ENCODE data around the gene OR8A1. TPM values are rescaled to one million over a fixed set of nuclear protein-coding genes. Genes with fewer than 3 reads are reported as not detected.
A peak's percentile ranks its signal among the peaks of the same experiment; 100 is the strongest.

OR8A1 gene
- not detected for total RNA-seq

- ATAC-seq (no peak), DNase-seq (ENCODE audit: low spot score) (no peak)
- Mint-ChIP-seq H3K9me3 (no peaks in the 10 kb centered on the region), H3K27ac (no peak within 1 kb of the TSS), H3K27me3 (peaks cover 18 to 42% of the 10 kb centered on the region in 2 donors), H3K4me1 (ENCODE audit: low read depth in 2 of 2) (no peaks in the 10 kb centered on the region), H3K36me3 (no peaks in the 10 kb centered on the region), H3K4me3 (no peak within 1 kb of the TSS)
These were observed at the start of gene OR8A1 for GRCh38 chr11:124569697-124570096. Gene OR8A1 (plus strand): TSS chr11:124569997. CDS start chr11:124570120, 123 bp downstream.

GRCh38 chr11:124520550-124520854 is 49.3 kb upstream of the OR8A1 start:
- no peak for ATAC-seq
- Mint-ChIP-seq H3K4me1 (ENCODE audit: low read depth in 2 of 2) (peaks cover 0 to 8% of the 10 kb centered on the region in 2 donors), H3K27me3 (peaks cover 11 to 29% of the 10 kb centered on the region in 2 donors), H3K36me3 (no peaks in the 10 kb centered on the region), H3K4me3 (no peak overlapping the region), H3K9me3 (peaks cover 2% of the 10 kb centered on the region), H3K27ac (no peak overlapping the region)
- DNase-seq (ENCODE audit: low spot score): no peak

- ATAC-seq (peak in 1 of 2 donors; percentile 20), DNase-seq (ENCODE audit: low spot score) (no peak)
- peaks cover 2% of the 10 kb centered on the region for H3K9me3 Mint-ChIP-seq
- H3K4me1 Mint-ChIP-seq (ENCODE audit: low read depth in 2 of 2): no peaks in the 10 kb centered on the region
- H3K4me3 Mint-ChIP-seq: no peak overlapping the region
- peaks cover 8 to 24% of the 10 kb centered on the region in 2 donors for H3K27me3 Mint-ChIP-seq
- H3K27ac Mint-ChIP-seq: no peak overlapping the region
- peaks cover 8% of the 10 kb centered on the region for H3K36me3 Mint-ChIP-seq
These were observed 36.2 kb upstream of the OR8A1 start for GRCh38 chr11:124533626-124534025.

- H3K27me3 Mint-ChIP-seq: peaks cover 11 to 24% of the 10 kb centered on the region in 2 donors
- no peak overlapping the region for H3K27ac Mint-ChIP-seq
- no peak overlapping the region for H3K4me3 Mint-ChIP-seq
- no peaks in the 10 kb centered on the region for H3K4me1 Mint-ChIP-seq (ENCODE audit: low read depth in 2 of 2)
- peaks cover 2% of the 10 kb centered on the region for H3K9me3 Mint-ChIP-seq
- peaks cover 4% of the 10 kb centered on the region for H3K36me3 Mint-ChIP-seq
- ATAC-seq (peak in 1 of 2 donors; percentile 20), DNase-seq (ENCODE audit: low spot score) (no peak)
These were observed 35.7 kb upstream of the OR8A1 start for GRCh38 chr11:124534051-124534450.

DNA sequence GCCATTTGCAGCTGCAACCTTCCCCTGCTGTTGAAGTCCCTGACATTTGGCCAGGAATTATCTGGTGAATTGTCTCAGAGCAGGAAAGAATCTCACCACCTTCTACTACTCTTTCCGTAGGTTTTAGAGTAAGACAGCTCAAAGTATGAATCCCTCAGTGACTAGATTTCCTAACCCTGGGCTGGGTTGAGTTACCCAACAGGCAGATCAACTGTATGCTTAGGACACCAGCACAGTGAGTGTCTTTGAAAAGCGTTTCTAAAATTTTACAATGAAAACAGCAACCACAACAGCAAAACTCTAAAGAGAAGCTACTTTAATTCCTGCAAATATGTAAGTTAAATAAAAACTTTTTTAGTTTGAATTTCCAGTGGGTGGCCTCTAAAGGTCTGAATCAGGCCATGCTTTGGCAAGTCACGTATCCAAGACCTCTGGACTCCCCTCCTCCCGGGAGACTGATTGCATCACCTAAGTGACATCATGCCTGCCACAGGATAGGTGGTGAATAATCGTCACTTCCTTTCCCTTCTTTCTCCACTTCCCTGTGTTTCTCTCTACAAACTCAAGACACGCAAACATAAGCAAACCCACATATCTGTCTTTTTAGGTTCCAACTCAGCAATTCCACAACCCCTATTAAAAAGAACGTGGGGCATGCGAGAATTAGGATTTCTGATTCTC is 34.1 kb upstream of the OR8A1 start:
- no peak for ATAC-seq
- no peak for DNase-seq (ENCODE audit: low spot score)
- Mint-ChIP-seq H3K27me3 (peaks cover 12 to 29% of the 10 kb centered on the region in 2 donors), H3K27ac (no peak overlapping the region), H3K9me3 (peaks cover 2% of the 10 kb centered on the region), H3K4me3 (no peak overlapping the region), H3K36me3 (no peaks in the 10 kb centered on the region), H3K4me1 (ENCODE audit: low read depth in 2 of 2) (no peaks in the 10 kb centered on the region)

DNA sequence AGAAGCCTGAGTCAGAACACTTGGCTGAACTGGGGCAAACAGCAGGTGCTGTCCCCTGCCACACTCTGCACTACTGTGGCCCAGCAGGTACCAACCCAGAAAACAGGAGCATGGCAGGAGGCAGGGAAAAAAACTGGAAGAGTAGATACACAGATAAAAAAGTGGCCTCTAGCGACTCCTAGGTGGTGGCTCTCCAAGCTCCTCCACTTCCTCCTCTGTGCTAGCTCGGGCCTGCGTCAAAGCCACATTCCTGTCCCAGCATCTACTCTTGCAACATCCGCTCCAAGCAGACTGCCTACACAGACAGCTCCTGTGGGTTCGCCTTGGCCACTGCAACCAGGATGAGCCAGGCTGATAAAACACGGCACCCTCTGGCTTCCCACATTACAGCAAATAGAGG is 33.3 kb upstream of the OR8A1 start:
- Mint-ChIP-seq H3K27me3 (peaks cover 15 to 36% of the 10 kb centered on the region in 2 donors), H3K9me3 (peaks cover 2% of the 10 kb centered on the region), H3K27ac (no peak overlapping the region), H3K4me3 (no peak overlapping the region), H3K36me3 (no peaks in the 10 kb centered on the region), H3K4me1 (ENCODE audit: low read depth in 2 of 2) (no peaks in the 10 kb centered on the region)
- ATAC-seq (no peak), DNase-seq (ENCODE audit: low spot score) (no peak)

GRCh38 chr11:124538019-124538418 is 31.8 kb upstream of the OR8A1 start:
- no peak overlapping the region for H3K4me3 Mint-ChIP-seq
- no peaks in the 10 kb centered on the region for H3K4me1 Mint-ChIP-seq (ENCODE audit: low read depth in 2 of 2)
- ATAC-seq: no peak

GRCh38 chr11:124541204-124541603 is 28.6 kb upstream of the OR8A1 start:
- DNase-seq (ENCODE audit: low spot score): no peak
- H3K27me3 Mint-ChIP-seq: peaks cover 25 to 53% of the 10 kb centered on the region in 2 donors
- H3K4me1 Mint-ChIP-seq (ENCODE audit: low read depth in 2 of 2): no peaks in the 10 kb centered on the region
- ATAC-seq: no peak
- peaks cover 4% of the 10 kb centered on the region for H3K36me3 Mint-ChIP-seq
- no peak overlapping the region for H3K4me3 Mint-ChIP-seq
- no peak overlapping the region for H3K27ac Mint-ChIP-seq
- H3K9me3 Mint-ChIP-seq: peaks cover 6% of the 10 kb centered on the region

More at GRCh38 chr11:124538019-124538418, 31.8 kb upstream of the OR8A1 start:
- Mint-ChIP-seq H3K9me3 (peaks cover 4% of the 10 kb centered on the region), H3K27ac (no peak overlapping the region), H3K27me3 (peaks cover 15 to 40% of the 10 kb centered on the region in 2 donors), H3K36me3 (peaks cover 1% of the 10 kb centered on the region)
- DNase-seq (ENCODE audit: low spot score): no peak

DNA sequence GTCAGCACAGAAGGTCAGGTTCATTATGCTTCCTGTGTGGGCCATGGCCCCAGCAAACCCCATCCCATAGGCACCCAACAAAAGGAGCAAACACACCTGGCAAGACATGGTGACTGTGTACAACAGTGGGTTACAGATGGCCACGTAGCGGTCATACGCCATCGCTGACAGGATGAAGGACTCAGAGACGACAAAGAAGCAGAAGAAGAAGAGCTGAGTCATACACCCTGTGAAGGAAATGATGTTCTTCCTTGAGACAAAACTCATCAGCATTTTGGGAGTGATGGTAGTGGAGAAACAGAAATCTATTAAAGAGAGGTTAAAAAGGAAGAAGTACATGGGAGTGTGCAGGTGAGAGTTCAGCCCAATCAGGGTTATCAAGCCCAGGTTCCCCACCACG is 26.7 kb upstream of the OR8A1 start:
- no peaks in the 10 kb centered on the region for H3K4me1 Mint-ChIP-seq (ENCODE audit: low read depth in 2 of 2)
- no peak overlapping the region for H3K27ac Mint-ChIP-seq
- H3K36me3 Mint-ChIP-seq: peaks cover 4% of the 10 kb centered on the region
- peak in 1 of 2 donors; percentile 24 for ATAC-seq
- H3K9me3 Mint-ChIP-seq: peaks cover 6% of the 10 kb centered on the region
- H3K4me3 Mint-ChIP-seq: no peak overlapping the region
- H3K27me3 Mint-ChIP-seq: peaks cover 23 to 62% of the 10 kb centered on the region in 2 donors
- DNase-seq (ENCODE audit: low spot score): no peak

- ATAC-seq: no peak
- Mint-ChIP-seq H3K9me3 (peaks cover 6% of the 10 kb centered on the region), H3K4me3 (no peak within 1 kb of the TSS), H3K27ac (no peak within 1 kb of the TSS), H3K36me3 (peaks cover 4% of the 10 kb centered on the region), H3K4me1 (ENCODE audit: low read depth in 2 of 2) (no peaks in the 10 kb centered on the region), H3K27me3 (peaks cover 23 to 64% of the 10 kb centered on the region in 2 donors)
- no peak for DNase-seq (ENCODE audit: low spot score)
These were observed 26.2 kb upstream of the OR8A1 start, which contains the start of gene OR8B12 for GRCh38 chr11:124543554-124543953. Gene OR8B12 (minus strand): TSS chr11:124543654. CDS start chr11:124543654, 0 bp downstream.

DNA sequence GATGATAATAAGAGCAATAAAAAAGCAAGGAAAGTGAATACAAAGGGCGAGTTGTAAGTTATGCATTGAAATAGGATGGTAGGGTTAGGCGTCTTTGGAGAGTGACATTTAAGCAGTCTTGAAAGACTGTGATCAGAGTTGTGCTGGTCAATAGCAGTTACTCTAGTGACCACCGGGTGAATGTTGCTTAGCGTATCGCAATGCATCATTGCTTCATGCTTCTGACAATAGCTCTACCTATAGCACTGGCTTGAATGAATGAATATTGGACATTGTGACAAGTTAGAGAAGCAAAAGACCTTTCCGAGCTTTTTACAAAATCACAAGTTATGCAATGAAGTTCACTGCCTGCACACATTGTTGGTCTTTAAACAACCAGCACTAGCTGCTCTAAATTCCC is 18.6 kb upstream of the OR8A1 start:
- DNase-seq (ENCODE audit: low spot score) (no peak), ATAC-seq (no peak)
- peaks cover 2 to 24% of the 10 kb centered on the region in 2 donors for H3K27me3 Mint-ChIP-seq
- H3K4me3 Mint-ChIP-seq: no peak overlapping the region
- no peak overlapping the region for H3K27ac Mint-ChIP-seq
- no peaks in the 10 kb centered on the region for H3K36me3 Mint-ChIP-seq
- H3K4me1 Mint-ChIP-seq (ENCODE audit: low read depth in 2 of 2): no peaks in the 10 kb centered on the region
- H3K9me3 Mint-ChIP-seq: peaks cover 2% of the 10 kb centered on the region

DNA sequence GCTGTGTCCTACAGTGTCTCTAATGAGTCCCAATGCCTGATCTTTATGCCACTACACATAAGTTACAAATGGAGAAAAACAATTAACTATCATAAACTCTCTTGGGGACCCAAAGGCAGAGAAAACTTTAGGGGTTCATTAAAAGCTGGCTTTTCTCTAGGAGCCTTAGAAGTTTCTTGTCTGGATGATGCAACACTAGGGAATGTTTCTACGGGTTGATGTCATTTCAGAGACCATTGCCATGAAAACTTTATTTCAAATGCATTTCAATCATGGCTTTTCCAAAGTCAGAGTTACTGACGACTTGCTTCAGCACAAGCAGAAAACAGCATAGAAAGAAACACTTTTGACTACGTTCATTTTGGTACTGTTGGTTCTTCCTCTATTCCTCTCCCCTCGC is 17.8 kb upstream of the OR8A1 start:
- Mint-ChIP-seq H3K27ac (no peak overlapping the region), H3K4me3 (no peak overlapping the region), H3K9me3 (peaks cover 2% of the 10 kb centered on the region), H3K36me3 (no peaks in the 10 kb centered on the region), H3K27me3 (peaks cover 6 to 23% of the 10 kb centered on the region in 2 donors), H3K4me1 (ENCODE audit: low read depth in 2 of 2) (no peaks in the 10 kb centered on the region)
- ATAC-seq (no peak), DNase-seq (ENCODE audit: low spot score) (no peak)

DNA sequence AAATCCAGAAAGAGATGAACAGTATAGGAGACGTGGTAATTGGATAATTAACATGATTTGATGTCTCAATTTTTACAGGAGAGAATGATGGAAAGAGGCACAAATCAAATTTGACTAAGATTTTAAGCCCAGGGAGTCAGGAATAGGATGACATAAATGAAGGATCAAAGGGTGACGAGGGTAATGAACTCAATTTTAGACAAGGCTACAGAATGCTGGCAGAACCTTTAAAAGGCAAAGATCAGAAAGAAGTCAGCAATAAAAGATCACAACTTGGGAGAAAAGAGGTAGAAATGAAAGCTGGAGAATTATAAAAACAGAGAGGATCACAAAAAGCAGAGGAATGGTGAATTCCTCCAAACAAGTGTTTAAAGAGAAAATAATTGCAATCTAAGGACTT is 13.0 kb upstream of the OR8A1 start:
- Mint-ChIP-seq H3K36me3 (no peaks in the 10 kb centered on the region), H3K27ac (no peak overlapping the region), H3K27me3 (peaks cover 9% of the 10 kb centered on the region in 2 donors), H3K4me1 (ENCODE audit: low read depth in 2 of 2) (no peaks in the 10 kb centered on the region), H3K9me3 (peaks cover 2% of the 10 kb centered on the region), H3K4me3 (no peak overlapping the region)
- DNase-seq (ENCODE audit: low spot score) (no peak), ATAC-seq (no peak)

DNA sequence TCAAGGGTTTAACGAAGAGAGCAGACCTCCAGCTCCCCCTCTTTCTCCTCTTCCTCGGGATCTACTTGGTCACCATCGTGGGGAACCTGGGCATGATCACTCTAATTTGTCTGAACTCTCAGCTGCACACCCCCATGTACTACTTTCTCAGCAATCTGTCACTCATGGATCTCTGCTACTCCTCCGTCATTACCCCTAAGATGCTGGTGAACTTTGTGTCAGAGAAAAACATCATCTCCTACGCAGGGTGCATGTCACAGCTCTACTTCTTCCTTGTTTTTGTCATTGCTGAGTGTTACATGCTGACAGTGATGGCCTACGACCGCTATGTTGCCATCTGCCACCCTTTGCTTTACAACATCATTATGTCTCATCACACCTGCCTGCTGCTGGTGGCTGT is 363 bp downstream of the OR8A1 start:
- Mint-ChIP-seq H3K4me1 (ENCODE audit: low read depth in 2 of 2) (no peaks in the 10 kb centered on the region), H3K4me3 (no peak overlapping the region), H3K36me3 (no peaks in the 10 kb centered on the region), H3K9me3 (no peaks in the 10 kb centered on the region), H3K27ac (no peak overlapping the region), H3K27me3 (peaks cover 18 to 46% of the 10 kb centered on the region in 2 donors)
- ATAC-seq: peak in 1 of 2 donors; percentile 24
- DNase-seq (ENCODE audit: low spot score): no peak
